Heart left ventricle (tissue), 13 donors: ENCODE measurements around the gene ZNF79.

ENCODE experiments used
- CTCF ChIP-seq, 12 donors: fragments of 200-600 bp; sonication (generic) in 4 of 12; IDR thresholded peaks; one replicate each; pipeline versions ENCODE4 v1.5.0 to v1.8.0; 2018 to 2022; ENCODE audit warnings: antibody characterized with exemption in 12 of 12, mild to moderate bottlenecking in 5 of 12
- POLR2A ChIP-seq, 2 donors: fragments of 450-650 bp; IDR thresholded peaks; one replicate each; pipeline ENCODE4 v1.6.1; 2017; ENCODE audit warnings: antibody characterized with exemption in 2 of 2, mild to moderate bottlenecking in 2 of 2, moderate library complexity in 2 of 2
- donor health status: ischemic (EF 13 %, LVEDD 7.1; RV severe dilation, severe dysfunction).
- donor health status: DM: no; HTN: yes; CAD: no.
- donor health status: DM: no; HTN: no; CAD: no.
- donor health status: ischemic (EF 25% LVEDD 6.9; RV normal size, moderate dysfunction).
- donor health status: ischemic (EF 25% LVEDD 5.7; RV mildly dilated, moderate dysfunction).
- donor health status: ischemic (EF 35%, LVEDD 5.7; RV mildly dilated, moderate dysfunction).
- donor health status: nonischemic (EF 11% LVEDD 7.7; RV severe dilation, severe dysfunction).
- donor health status: DM: yes; HTN: yes; CAD: no.
- donor health status: PGD.
- donor health status: ischemic (EF 29% LVEDD 5.4; RV normal size, mild dysfunction).
- donor health status: nonischemic (EF 23%, LVEDD 6.1; RV moderate dilation, normal function).

DNA sequence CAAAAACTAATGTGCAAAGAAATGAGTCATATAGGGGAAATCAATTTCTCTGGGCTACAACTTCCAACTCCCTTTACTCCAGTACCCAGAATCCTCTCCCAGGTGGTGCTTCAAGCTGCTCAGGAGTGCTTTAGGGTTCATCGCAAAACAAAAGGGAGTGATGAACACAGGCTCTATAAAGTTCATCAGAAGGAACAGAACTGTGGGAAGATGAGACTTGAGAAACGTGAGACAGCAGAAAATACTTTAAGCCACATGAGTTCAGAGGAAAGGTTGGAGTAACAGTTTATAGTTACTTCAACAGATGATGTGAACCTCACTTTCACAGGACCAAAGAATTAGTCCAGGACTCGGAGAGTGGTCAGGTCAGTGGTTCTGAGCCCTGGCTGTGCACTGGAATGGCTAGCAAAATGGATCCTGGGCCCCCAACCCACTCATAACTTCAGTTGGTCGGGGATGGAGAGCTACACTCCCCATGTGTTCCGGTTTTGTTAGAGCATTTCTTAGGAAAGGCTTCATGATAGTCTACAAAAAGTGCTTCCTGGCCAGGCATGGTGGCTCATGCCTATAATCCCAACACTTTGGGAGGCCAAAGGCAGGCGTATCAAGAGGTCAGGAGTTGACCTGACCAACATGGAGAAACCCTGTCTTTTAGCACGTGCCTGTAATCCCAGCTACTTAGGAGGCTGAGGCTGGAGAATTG, 22.7 kb downstream of the ZNF79 start:
- TF ChIP-seq POLR2A (IDR thresholded peaks at IDR 0.05) = no peak
- TF ChIP-seq CTCF (IDR thresholded peaks at IDR 0.05) = no peak
